CD4-positive, CD25-positive, alpha-beta regulatory T cell (primary cell): Measurements from ENCODE around the gene BLCAP. TPM values are rescaled to one million over a fixed set of nuclear protein-coding genes. Genes with fewer than 3 reads are reported as not detected.
"Not testable (repeated sequence)": the region's sequence is repeated elsewhere in the genome, so short reads cannot be mapped to it uniquely, and the experiment has no call there.

Source experiments
- ATAC-seq, 2 donors: fragments of 150-1000 bp; cut with Tn5 transposase; one replicate each; pipeline ENCODE4 v1.10.0; 2021; ENCODE audit warnings: low read depth in 2 of 2, moderate number of reproducible peaks in 2 of 2, moderate library complexity in 1 of 2
- DNase-seq, 3 donors: peaks; one replicate each; pipeline versions ENCODE4 v3.0.0 to v3.0.0-alpha.2; 2012 to 2022; ENCODE audit warnings: mixed read lengths in 1 of 3
- H3K27ac ChIP-seq: one replicate; pipeline ENCODE4 v1.7.0; 2013; ENCODE audit warnings: mild to moderate bottlenecking, low read length; ENCODE audit not compliant: insufficient read depth, poor library complexity, severe bottlenecking
- H3K27me3 ChIP-seq: one replicate; pipeline ENCODE4 v1.7.0; 2013; ENCODE audit warnings: low read length; ENCODE audit not compliant: control insufficient read depth, insufficient read depth
- H3K36me3 ChIP-seq: one replicate; pipeline ENCODE4 v1.7.0; 2013; ENCODE audit warnings: mild to moderate bottlenecking, low read length, moderate library complexity; ENCODE audit not compliant: control insufficient read depth, insufficient read depth
- H3K4me1 ChIP-seq: 2 replicates; pipeline ENCODE4 v1.7.0; 2013; ENCODE audit warnings: mild to moderate bottlenecking, low read length; ENCODE audit not compliant: insufficient read depth, control insufficient read depth, poor library complexity, severe bottlenecking
- H3K4me3 ChIP-seq: one replicate; pipeline ENCODE4 v1.7.0; 2013; ENCODE audit warnings: low read depth, mild to moderate bottlenecking, low read length, moderate library complexity
- H3K9me3 ChIP-seq, 2 experiments: 1 replicate in 1 of 2; 2 replicates in 1 of 2; pipeline ENCODE4 v1.7.0; 2013; ENCODE audit warnings: low read length in 2 of 2, mild to moderate bottlenecking in 1 of 2, moderate library complexity in 1 of 2; ENCODE audit not compliant: control insufficient read depth in 2 of 2
- H3K27ac Mint-ChIP-seq, 3 donors: one replicate each; pipeline ENCODE4 v1.8.0; 2020 to 2022; ENCODE audit warnings: mild to moderate bottlenecking in 3 of 3, mixed read lengths in 3 of 3, moderate library complexity in 2 of 3
- H3K27me3 Mint-ChIP-seq: one replicate; pipeline ENCODE4 v1.8.0; 2022; ENCODE audit warnings: mild to moderate bottlenecking, mixed read lengths
- H3K36me3 Mint-ChIP-seq: one replicate; pipeline ENCODE4 v1.8.0; 2020; ENCODE audit warnings: mixed read lengths
- H3K4me1 Mint-ChIP-seq, 4 donors: one replicate each; pipeline ENCODE4 v1.8.0; 2020 to 2022; ENCODE audit warnings: mixed read lengths in 4 of 4, mild to moderate bottlenecking in 1 of 4
- H3K4me3 Mint-ChIP-seq, 4 donors: one replicate each; pipeline ENCODE4 v1.8.0; 2020 to 2022; ENCODE audit warnings: mild to moderate bottlenecking in 4 of 4, mixed read lengths in 4 of 4, moderate library complexity in 3 of 4
- H3K9me3 Mint-ChIP-seq, 7 donors: one replicate each; pipeline ENCODE4 v1.8.0; 2020 to 2022; ENCODE audit warnings: mixed read lengths in 7 of 7, mild to moderate bottlenecking in 3 of 7, moderate library complexity in 2 of 7
- polyA plus RNA-seq, 4 donors: library from polyadenylated mRNA; unstranded; fragments of 300-500 nt; fragmentation: Illumina TruSeq; gene quantifications; one replicate each; pipeline ENCODE4 v1.2.3, GENCODE V29; 2021
- total RNA-seq: library from RNA; stranded (reverse); gene quantifications from one replicate; pipeline ENCODE4 v1.2.3, GENCODE V29; 2022

Gene BLCAP
- total and polyA plus RNA-seq, 5 donors from 2014 or later = 67.8 to 85.0 (median 78.3) TPM

DNA sequence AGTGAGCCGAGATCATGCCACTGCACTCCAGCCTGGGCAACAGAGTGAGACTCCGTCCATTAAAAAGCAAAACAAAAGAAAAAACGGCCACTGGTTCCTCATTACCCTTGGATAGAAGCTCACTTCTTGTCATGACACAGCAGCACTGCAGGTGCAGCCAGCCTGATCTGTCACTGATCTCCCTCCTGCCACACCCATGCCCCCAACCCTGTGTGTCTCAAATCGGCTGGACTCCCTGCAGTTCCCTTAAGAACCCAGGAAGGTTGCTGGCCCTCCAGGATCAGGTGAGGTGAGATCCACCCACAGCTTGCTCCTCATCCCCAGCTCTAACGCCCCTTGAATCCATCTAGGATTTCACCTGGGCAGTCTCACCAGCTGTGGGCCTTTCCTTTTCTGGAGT is 32.9 kb downstream of the BLCAP start:
- H3K4me3 Mint-ChIP-seq = no peak overlapping the region
- no peaks in the 10 kb centered on the region for H3K9me3 Mint-ChIP-seq

GRCh38 chr20:37494301-37494700 is 33.4 kb downstream of the BLCAP start:
- Mint-ChIP-seq H3K9me3 (peaks cover 0 to 1% (median 0%) of the 10 kb centered on the region in 7 donors), H3K27me3 (no peaks in the 10 kb centered on the region), H3K4me3 (no peak overlapping the region), H3K27ac (no peak overlapping the region), H3K36me3 (peaks cover 39% of the 10 kb centered on the region), H3K4me1 (peaks cover 0 to 1% (median 0%) of the 10 kb centered on the region in 4 donors)
- Histone ChIP-seq H3K27me3 (no peaks in the 10 kb centered on the region), H3K36me3 (no peaks in the 10 kb centered on the region), H3K27ac (no peak overlapping the region), H3K9me3 (no peaks in the 10 kb centered on the region), H3K4me1 (no peaks in the 10 kb centered on the region), H3K4me3 (no peak overlapping the region)
- no peak for DNase-seq
- ATAC-seq = no peak

More for the DNA sequence above, 32.9 kb downstream of the BLCAP start:
- no peak overlapping the region for H3K27ac Mint-ChIP-seq
- Histone ChIP-seq H3K36me3 (no peaks in the 10 kb centered on the region), H3K4me3 (no peak overlapping the region), H3K4me1 (no peaks in the 10 kb centered on the region), H3K27me3 (no peaks in the 10 kb centered on the region), H3K9me3 (no peaks in the 10 kb centered on the region), H3K27ac (no peak overlapping the region)
- no peaks in the 10 kb centered on the region for H3K27me3 Mint-ChIP-seq
- H3K36me3 Mint-ChIP-seq = peaks cover 39% of the 10 kb centered on the region
- ATAC-seq = no peak
- DNase-seq = no peak
- peaks cover 0 to 1% (median 0%) of the 10 kb centered on the region in 4 donors for H3K4me1 Mint-ChIP-seq

- H3K36me3 Mint-ChIP-seq = peaks cover 39% of the 10 kb centered on the region
- H3K27me3 Mint-ChIP-seq = no peaks in the 10 kb centered on the region
- H3K9me3 Mint-ChIP-seq = peaks cover 0 to 1% (median 0%) of the 10 kb centered on the region in 7 donors
- H3K4me1 ChIP-seq = no peaks in the 10 kb centered on the region
- no peak overlapping the region for H3K4me3 Mint-ChIP-seq
- H3K9me3 ChIP-seq = no peaks in the 10 kb centered on the region
- no peaks in the 10 kb centered on the region for H3K36me3 ChIP-seq
- H3K4me1 Mint-ChIP-seq = peaks cover 0 to 1% (median 0%) of the 10 kb centered on the region in 4 donors
- H3K27ac ChIP-seq = no peak overlapping the region
- no peaks in the 10 kb centered on the region for H3K27me3 ChIP-seq
- H3K4me3 ChIP-seq = no peak overlapping the region
- H3K27ac Mint-ChIP-seq = peak overlapping the region in 1 of 3 donors; percentile 9
- ATAC-seq (no peak), DNase-seq (no peak)
Measured at GRCh38 chr20:37492945-37493344, 34.7 kb downstream of the BLCAP start.

- Mint-ChIP-seq H3K9me3 (peaks cover 0 to 2% (median 0%) of the 10 kb centered on the region in 7 donors), H3K27ac (peak overlapping the region in 1 of 3 donors; percentile 52), H3K4me1 (peaks cover 0 to 1% (median 0%) of the 10 kb centered on the region in 4 donors), H3K27me3 (no peaks in the 10 kb centered on the region), H3K4me3 (no peak overlapping the region), H3K36me3 (peaks cover 39% of the 10 kb centered on the region)
- ATAC-seq (no peak), DNase-seq (no peak)
- H3K27me3 ChIP-seq = no peaks in the 10 kb centered on the region
- H3K9me3 ChIP-seq = no peaks in the 10 kb centered on the region
- no peaks in the 10 kb centered on the region for H3K36me3 ChIP-seq
- no peak overlapping the region for H3K4me3 ChIP-seq
- no peaks in the 10 kb centered on the region for H3K4me1 ChIP-seq
- H3K27ac ChIP-seq = no peak overlapping the region
Measured at GRCh38 chr20:37492096-37492625, 35.5 kb downstream of the BLCAP start.

GRCh38 chr20:37490663-37491350 is 36.9 kb downstream of the BLCAP start:
- DNase-seq (no peak), ATAC-seq (no peak)
- Histone ChIP-seq H3K36me3 (no peaks in the 10 kb centered on the region), H3K4me3 (no peak overlapping the region), H3K4me1 (no peaks in the 10 kb centered on the region), H3K27me3 (no peaks in the 10 kb centered on the region), H3K27ac (no peak overlapping the region), H3K9me3 (no peaks in the 10 kb centered on the region)
- Mint-ChIP-seq H3K27ac (peak overlapping the region in 1 of 3 donors; percentile 71), H3K27me3 (no peaks in the 10 kb centered on the region), H3K4me3 (no peak overlapping the region), H3K36me3 (peaks cover 34% of the 10 kb centered on the region), H3K9me3 (peaks cover 0 to 2% (median 0%) of the 10 kb centered on the region in 7 donors), H3K4me1 (peaks cover 0 to 1% (median 0%) of the 10 kb centered on the region in 4 donors)

DNA sequence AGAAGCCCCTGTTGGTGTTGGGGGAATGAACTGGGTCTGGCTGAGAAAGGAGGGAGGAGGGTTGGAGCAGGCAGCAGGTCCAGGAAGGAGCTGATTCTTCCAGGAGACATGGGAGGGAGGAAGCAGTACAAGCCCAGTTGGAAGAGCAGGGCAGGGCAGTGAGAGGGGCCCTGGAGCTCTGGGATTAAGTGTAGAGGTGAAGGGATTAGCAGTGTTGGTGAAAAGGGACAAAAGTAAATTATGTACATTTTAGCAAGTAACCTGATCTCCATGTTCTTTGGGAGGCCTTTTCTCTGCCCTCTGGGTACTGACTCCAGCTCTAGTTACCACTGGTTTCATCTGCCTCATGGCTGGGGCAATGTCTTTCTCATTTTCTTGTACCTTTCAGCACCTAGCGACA is 41.5 kb downstream of the BLCAP start:
- H3K9me3 Mint-ChIP-seq, H3K27me3 Mint-ChIP-seq, H3K4me1 Mint-ChIP-seq, H3K36me3 ChIP-seq, H3K27ac ChIP-seq, H3K36me3 Mint-ChIP-seq, H3K4me3 Mint-ChIP-seq, DNase-seq, H3K27ac Mint-ChIP-seq, ATAC-seq, H3K4me1 ChIP-seq, H3K9me3 ChIP-seq, H3K27me3 ChIP-seq, H3K4me3 ChIP-seq: not testable (repeated sequence)

DNA sequence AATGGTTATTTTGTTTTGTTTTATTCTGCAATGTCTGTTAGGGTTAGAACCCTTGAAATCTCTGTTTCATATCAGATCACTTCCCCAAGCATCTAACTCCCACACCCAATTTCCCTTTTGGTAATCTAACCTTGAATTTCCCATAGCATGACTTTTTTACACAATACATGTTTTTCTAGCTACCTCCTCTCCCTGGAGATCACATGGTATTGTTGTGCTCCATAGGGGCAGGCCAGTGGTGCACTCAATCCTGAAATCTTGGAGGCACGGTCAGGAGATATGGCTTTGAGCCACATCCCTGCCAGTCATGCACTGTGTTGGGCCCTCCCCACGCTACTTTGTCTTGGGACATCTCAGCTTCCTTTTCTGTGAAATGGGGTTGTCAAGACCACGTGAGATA is 43.3 kb downstream of the BLCAP start:
- Mint-ChIP-seq H3K4me3 (no peak overlapping the region), H3K9me3 (peaks cover 0 to 8% (median 2%) of the 10 kb centered on the region in 7 donors), H3K27ac (no peak overlapping the region), H3K4me1 (no peaks in the 10 kb centered on the region), H3K27me3 (peaks cover 7% of the 10 kb centered on the region), H3K36me3 (peaks cover 3% of the 10 kb centered on the region)
- H3K27me3 ChIP-seq = no peaks in the 10 kb centered on the region
- H3K36me3 ChIP-seq = no peaks in the 10 kb centered on the region
- ATAC-seq (no peak), DNase-seq (no peak)
- no peak overlapping the region for H3K27ac ChIP-seq
- H3K4me3 ChIP-seq = no peak overlapping the region
- no peaks in the 10 kb centered on the region for H3K9me3 ChIP-seq
- H3K4me1 ChIP-seq = no peaks in the 10 kb centered on the region

- Mint-ChIP-seq H3K4me1 (no peaks in the 10 kb centered on the region), H3K9me3 (peaks cover 0 to 8% (median 0%) of the 10 kb centered on the region in 7 donors), H3K4me3 (no peak overlapping the region), H3K36me3 (peaks cover 3% of the 10 kb centered on the region), H3K27me3 (peaks cover 7% of the 10 kb centered on the region), H3K27ac (no peak overlapping the region)
- Histone ChIP-seq H3K27me3 (no peaks in the 10 kb centered on the region), H3K4me3 (no peak overlapping the region), H3K27ac (no peak overlapping the region), H3K36me3 (no peaks in the 10 kb centered on the region), H3K9me3 (no peaks in the 10 kb centered on the region), H3K4me1 (no peaks in the 10 kb centered on the region)
- ATAC-seq (no peak), DNase-seq (no peak)
Measured at GRCh38 chr20:37481610-37482009, 46.1 kb downstream of the BLCAP start.
